ENCODE measurements around the gene HIVEP2.

The HIVEP2 gene

DNA sequence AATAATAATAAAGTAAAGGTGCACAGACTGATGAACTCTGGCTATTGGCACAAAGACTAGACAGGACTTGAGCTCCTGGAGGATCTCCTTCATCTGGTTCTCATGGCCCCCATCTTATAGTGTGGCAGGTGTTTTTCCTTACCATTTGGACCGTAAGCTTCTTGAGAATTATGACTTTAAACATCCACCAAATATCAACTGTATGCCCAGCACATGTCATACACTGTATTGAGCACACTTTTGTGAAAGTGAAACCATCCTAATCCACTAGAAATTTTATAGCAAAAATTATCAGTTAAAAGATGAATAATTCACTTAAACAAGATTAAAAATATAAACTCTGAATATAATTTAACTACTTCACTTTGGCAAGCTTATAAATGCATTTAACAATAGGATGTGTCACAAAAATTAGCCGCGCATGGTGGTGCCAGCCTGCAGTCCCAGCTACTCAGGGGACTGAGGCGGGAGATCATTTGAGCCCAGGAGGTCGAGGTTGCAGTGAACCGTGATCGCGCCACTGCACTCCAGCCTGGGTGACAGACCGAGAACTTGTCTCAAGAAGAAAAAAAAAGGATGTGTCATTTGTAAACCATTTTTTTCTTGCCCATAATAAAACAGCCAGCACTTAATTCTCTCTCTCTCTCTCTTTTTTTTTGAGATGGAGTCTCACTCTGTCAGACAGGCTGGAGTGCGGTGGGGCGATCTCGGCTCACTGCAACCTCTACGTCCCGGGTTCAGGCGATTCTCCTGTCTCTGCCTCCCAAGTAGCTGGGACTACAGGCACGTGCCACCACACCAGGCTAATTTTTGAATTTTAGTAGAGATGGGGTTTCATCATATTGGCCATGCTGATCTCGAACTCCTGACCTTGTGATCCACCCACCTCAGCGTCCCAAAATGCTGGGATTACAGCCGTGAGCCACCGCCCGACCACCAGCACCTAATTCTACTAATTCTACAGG, 9.1 kb downstream of the HIVEP2 start:
- Histone ChIP-seq H3K27ac (ENCODE audit: low read depth, low read length) (no peak overlapping the region), H3K79me1 (ENCODE audit: low read length) (no peaks in the 10 kb centered on the region), H2BK120ac (ENCODE audit: insufficient read depth, low read length, poor library complexity) (no peak overlapping the region), H3K4me2 (ENCODE audit: low read length) (no peak overlapping the region), H4K12ac (ENCODE audit: low read depth, low read length) (no peak overlapping the region), H4K8ac (ENCODE audit: low read depth, low read length) (no peak overlapping the region), H2AK5ac (ENCODE audit: low read length) (no peak overlapping the region), H3K4ac (ENCODE audit: low read depth, low read length) (peak overlapping the region; percentile 75), H3K27me3 (ENCODE audit: insufficient read depth, low read length) (no peaks in the 10 kb centered on the region), H3K4me1 (ENCODE audit: control insufficient read depth in 1 of 2, insufficient read depth in 2 of 2, low read length in 2 of 2) (peaks cover 0 to 5% of the 10 kb centered on the region in 2 experiments), H4K91ac (ENCODE audit: low read depth, low read length) (no peak overlapping the region), H3K9ac (ENCODE audit: low read length) (no peak overlapping the region), H2AFZ (ENCODE audit: insufficient read depth, low read length, poor library complexity) (no peak overlapping the region), H3K79me2 (ENCODE audit: control insufficient read depth, insufficient read depth, low read length, poor library complexity) (no peaks in the 10 kb centered on the region), H3K23ac (ENCODE audit: low read length) (no peak overlapping the region), H3K4me3 (ENCODE audit: low read depth, low read length) (no peak overlapping the region), H3K18ac (ENCODE audit: low read length) (no peak overlapping the region), H3K9me3 (ENCODE audit: insufficient read depth, low read depth, low read length) (no peaks in the 10 kb centered on the region), H3K14ac (ENCODE audit: low read length) (no peak overlapping the region), H2BK12ac (ENCODE audit: low read length) (no peak overlapping the region), H3K36me3 (ENCODE audit: control insufficient read depth in 1 of 2, insufficient read depth in 2 of 2, low read length in 2 of 2) (no peaks in the 10 kb centered on the region), H2BK5ac (ENCODE audit: low read depth, low read length, poor library complexity) (no peak overlapping the region)
- WGBS (ENCODE audit: extremely low coverage, insufficient coverage, insufficient read length): no CpG with 5 or more reads among the region's 21 CpGs
- DNase-seq: no peak

DNA sequence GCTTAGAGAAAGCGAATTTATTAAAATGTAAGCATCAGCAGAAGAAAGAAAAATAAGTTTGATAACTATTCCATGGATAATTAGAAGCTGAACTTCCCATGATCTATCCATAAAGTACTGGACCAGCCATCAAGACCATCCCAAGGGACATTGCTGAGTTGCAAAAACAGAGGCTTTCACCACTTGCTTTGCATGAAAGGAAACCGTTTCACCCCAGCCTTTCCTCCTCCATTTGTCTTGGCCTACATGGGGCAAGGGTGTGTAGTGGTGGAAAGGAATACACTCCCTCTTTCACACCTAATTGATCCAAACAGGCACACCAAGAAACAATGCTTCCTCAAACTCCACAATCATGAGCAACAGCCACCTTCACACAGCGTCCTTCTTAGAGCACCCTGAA, 10.4 kb downstream of the HIVEP2 start:
- H3K9ac ChIP-seq (ENCODE audit: low read length): no peak overlapping the region
- H4K8ac ChIP-seq (ENCODE audit: low read depth, low read length): no peak overlapping the region
- H3K14ac ChIP-seq (ENCODE audit: low read length): no peak overlapping the region
- H3K79me1 ChIP-seq (ENCODE audit: low read length): no peaks in the 10 kb centered on the region
- H3K4me2 ChIP-seq (ENCODE audit: low read length): no peak overlapping the region
- no peak overlapping the region for H3K27ac ChIP-seq (ENCODE audit: low read depth, low read length)
- no peaks in the 10 kb centered on the region for H3K36me3 ChIP-seq (ENCODE audit: control insufficient read depth in 1 of 2, insufficient read depth in 2 of 2, low read length in 2 of 2)
- no peak overlapping the region for H2BK120ac ChIP-seq (ENCODE audit: insufficient read depth, low read length, poor library complexity)
- H2AFZ ChIP-seq (ENCODE audit: insufficient read depth, low read length, poor library complexity): no peak overlapping the region
- no CpG with 5 or more reads among the region's 3 CpGs for WGBS (ENCODE audit: extremely low coverage, insufficient coverage, insufficient read length)
- H3K9me3 ChIP-seq (ENCODE audit: insufficient read depth, low read depth, low read length): no peaks in the 10 kb centered on the region
- H3K79me2 ChIP-seq (ENCODE audit: control insufficient read depth, insufficient read depth, low read length, poor library complexity): no peaks in the 10 kb centered on the region
- no peak overlapping the region for H2AK5ac ChIP-seq (ENCODE audit: low read length)
- H4K91ac ChIP-seq (ENCODE audit: low read depth, low read length): no peak overlapping the region
- DNase-seq: no peak
- H3K4me3 ChIP-seq (ENCODE audit: low read depth, low read length): no peak overlapping the region
- no peak overlapping the region for H4K12ac ChIP-seq (ENCODE audit: low read depth, low read length)
- H3K4ac ChIP-seq (ENCODE audit: low read depth, low read length): no peak overlapping the region
- no peak overlapping the region for H3K18ac ChIP-seq (ENCODE audit: low read length)
- H3K4me1 ChIP-seq (ENCODE audit: control insufficient read depth in 1 of 2, insufficient read depth in 2 of 2, low read length in 2 of 2): no peaks in the 10 kb centered on the region
- H2BK5ac ChIP-seq (ENCODE audit: low read depth, low read length, poor library complexity): no peak overlapping the region
- no peak overlapping the region for H2BK12ac ChIP-seq (ENCODE audit: low read length)
- H3K27me3 ChIP-seq (ENCODE audit: insufficient read depth, low read length): no peaks in the 10 kb centered on the region
- no peak overlapping the region for H3K23ac ChIP-seq (ENCODE audit: low read length)

GRCh38 chr6:142934106-142934505, 10.9 kb downstream of the HIVEP2 start:
- Histone ChIP-seq H3K23ac (ENCODE audit: low read length) (no peak overlapping the region), H3K4me2 (ENCODE audit: low read length) (no peak overlapping the region), H4K8ac (ENCODE audit: low read depth, low read length) (no peak overlapping the region), H3K79me2 (ENCODE audit: control insufficient read depth, insufficient read depth, low read length, poor library complexity) (no peaks in the 10 kb centered on the region), H4K91ac (ENCODE audit: low read depth, low read length) (no peak overlapping the region), H4K12ac (ENCODE audit: low read depth, low read length) (no peak overlapping the region), H3K9ac (ENCODE audit: low read length) (no peak overlapping the region), H2AFZ (ENCODE audit: insufficient read depth, low read length, poor library complexity) (no peak overlapping the region), H3K27me3 (ENCODE audit: insufficient read depth, low read length) (no peaks in the 10 kb centered on the region), H3K4me1 (ENCODE audit: control insufficient read depth in 1 of 2, insufficient read depth in 2 of 2, low read length in 2 of 2) (no peaks in the 10 kb centered on the region), H3K9me3 (ENCODE audit: insufficient read depth, low read depth, low read length) (no peaks in the 10 kb centered on the region), H3K14ac (ENCODE audit: low read length) (no peak overlapping the region), H3K27ac (ENCODE audit: low read depth, low read length) (no peak overlapping the region), H3K4ac (ENCODE audit: low read depth, low read length) (no peak overlapping the region), H3K4me3 (ENCODE audit: low read depth, low read length) (no peak overlapping the region), H2BK5ac (ENCODE audit: low read depth, low read length, poor library complexity) (no peak overlapping the region), H2BK120ac (ENCODE audit: insufficient read depth, low read length, poor library complexity) (no peak overlapping the region), H2BK12ac (ENCODE audit: low read length) (no peak overlapping the region), H3K36me3 (ENCODE audit: control insufficient read depth in 1 of 2, insufficient read depth in 2 of 2, low read length in 2 of 2) (no peaks in the 10 kb centered on the region), H2AK5ac (ENCODE audit: low read length) (no peak overlapping the region), H3K18ac (ENCODE audit: low read length) (no peak overlapping the region), H3K79me1 (ENCODE audit: low read length) (no peaks in the 10 kb centered on the region)
- DNase-seq: no peak

- Histone ChIP-seq H3K9me3 (ENCODE audit: insufficient read depth, low read depth, low read length) (no peaks in the 10 kb centered on the region), H4K91ac (ENCODE audit: low read depth, low read length) (no peak overlapping the region), H3K4me2 (ENCODE audit: low read length) (no peak overlapping the region), H2BK12ac (ENCODE audit: low read length) (no peak overlapping the region), H2AK5ac (ENCODE audit: low read length) (no peak overlapping the region), H2BK120ac (ENCODE audit: insufficient read depth, low read length, poor library complexity) (no peak overlapping the region), H4K12ac (ENCODE audit: low read depth, low read length) (no peak overlapping the region), H3K79me1 (ENCODE audit: low read length) (no peaks in the 10 kb centered on the region), H2AFZ (ENCODE audit: insufficient read depth, low read length, poor library complexity) (no peak overlapping the region), H3K9ac (ENCODE audit: low read length) (no peak overlapping the region), H3K14ac (ENCODE audit: low read length) (no peak overlapping the region), H3K18ac (ENCODE audit: low read length) (no peak overlapping the region), H3K27ac (ENCODE audit: low read depth, low read length) (no peak overlapping the region), H3K27me3 (ENCODE audit: insufficient read depth, low read length) (no peaks in the 10 kb centered on the region), H2BK5ac (ENCODE audit: low read depth, low read length, poor library complexity) (no peak overlapping the region), H3K4ac (ENCODE audit: low read depth, low read length) (no peak overlapping the region), H4K8ac (ENCODE audit: low read depth, low read length) (no peak overlapping the region), H3K23ac (ENCODE audit: low read length) (no peak overlapping the region), H3K4me3 (ENCODE audit: low read depth, low read length) (no peak overlapping the region), H3K36me3 (ENCODE audit: control insufficient read depth in 1 of 2, insufficient read depth in 2 of 2, low read length in 2 of 2) (no peaks in the 10 kb centered on the region), H3K4me1 (ENCODE audit: control insufficient read depth in 1 of 2, insufficient read depth in 2 of 2, low read length in 2 of 2) (no peaks in the 10 kb centered on the region), H3K79me2 (ENCODE audit: control insufficient read depth, insufficient read depth, low read length, poor library complexity) (no peaks in the 10 kb centered on the region)
- no peak for DNase-seq
Measured at GRCh38 chr6:142933701-142934100, 11.3 kb downstream of the HIVEP2 start.

Data from trophoblast cell (in vitro differentiated cells and primary cell).